ENCODE measurements around the gene VPS16. TPM values are rescaled to one million over a fixed set of nuclear protein-coding genes. Genes with fewer than 3 reads are reported as not detected.
"Not testable (repeated sequence)": the region's sequence is repeated elsewhere in the genome, so short reads cannot be mapped to it uniquely, and the experiment has no call there.

Gene VPS16
- total and polyA plus RNA-seq, 2 donors (not counting 1 experiment from before 2014, with no cell fraction given): 63.0 to 68.2 TPM

DNA sequence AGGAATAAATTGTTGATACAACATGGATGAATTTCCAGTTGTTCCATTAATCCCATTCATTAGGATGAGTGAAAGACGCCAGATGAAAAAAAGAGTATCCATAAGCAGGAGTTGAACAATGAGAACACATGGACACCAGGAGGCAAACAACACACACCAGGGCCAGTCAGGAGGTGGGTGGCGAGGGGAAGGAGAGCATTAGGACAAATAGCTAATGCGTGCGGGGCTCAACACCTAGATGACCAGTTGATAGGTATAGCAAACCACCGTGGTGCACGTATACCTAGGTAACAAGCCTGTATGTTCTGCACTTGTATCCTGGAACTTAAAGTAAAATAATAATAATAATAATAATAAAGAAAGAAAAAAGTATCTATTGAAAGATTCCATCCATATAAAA is 11.2 kb upstream of the VPS16 start:
- Histone ChIP-seq H3K36me3 (replicated peaks in 1 of 2; ENCODE audit: control extremely low read depth in 1 of 2, control insufficient read depth in 1 of 2, extremely low read depth in 1 of 2, insufficient read depth in 2 of 2, low read length in 1 of 2) (no peaks in the 10 kb centered on the region), H3K9me3 (ENCODE audit: control extremely low read depth in 1 of 3, control insufficient read depth in 2 of 3, insufficient read depth in 1 of 3, low read length in 2 of 3) (peaks cover 0 to 1% (median 0%) of the 10 kb centered on the region in 3 donors), H2AFZ (ENCODE audit: insufficient read depth, low read depth, low read length, poor library complexity, severe bottlenecking) (no peak overlapping the region), H3K27ac (ENCODE audit: low read length in 2 of 2) (no peak overlapping the region), H3K9ac (ENCODE audit: low read length) (no peak overlapping the region), H3K4me1 (ENCODE audit: control insufficient read depth in 2 of 2, insufficient read depth in 2 of 2, low read length in 2 of 2) (peaks cover 0 to 4% of the 10 kb centered on the region in 2 donors), H3K4me3 (ENCODE audit: control extremely low read depth in 1 of 5, extremely low read depth in 1 of 5, insufficient read depth in 1 of 5, low read depth in 2 of 5, low read length in 4 of 5) (no peak overlapping the region), H3K79me2 (ENCODE audit: control insufficient read depth, insufficient read depth, low read length) (no peaks in the 10 kb centered on the region), H3K4me2 (replicated peaks; ENCODE audit: low read depth, low read length, poor library complexity, severe bottlenecking) (no peak overlapping the region), H4K20me1 (ENCODE audit: control insufficient read depth, insufficient read depth, low read length, poor library complexity, severe bottlenecking) (no peaks in the 10 kb centered on the region), H3K27me3 (replicated peaks in 1 of 4; ENCODE audit: control extremely low read depth in 1 of 4, control insufficient read depth in 3 of 4, insufficient read depth in 4 of 4, low read length in 3 of 4) (peaks cover 0 to 14% (median 4%) of the 10 kb centered on the region in 4 experiments)
- TF ChIP-seq CTCF (IDR thresholded peaks at IDR 0.05): no peak
- TF ChIP-seq EZH2 (IDR thresholded peaks at IDR 0.05; ENCODE audit: borderline replicate concordance, insufficient read depth, low read depth, low read length, poor library complexity, severe bottlenecking): no peak
- no peak for ATAC-seq (ENCODE audit: low read depth)
- Mint-ChIP-seq H3K27ac (no peak overlapping the region), H3K4me3 (no peak overlapping the region), H3K9me3 (ENCODE audit: insufficient read depth) (no peaks in the 10 kb centered on the region), H3K4me1 (peaks cover 6% of the 10 kb centered on the region), H3K27me3 (peaks cover 37% of the 10 kb centered on the region)
- 33% methylated on average over 1 of the region's 6 CpGs for WGBS (ENCODE audit: insufficient coverage)
- no peak for DNase-seq
- ChIA-PET CTCF (no interaction called here), POLR2A (no interaction called here)
- intact Hi-C loops (cut with micrococcal nuclease): no loop called here

DNA sequence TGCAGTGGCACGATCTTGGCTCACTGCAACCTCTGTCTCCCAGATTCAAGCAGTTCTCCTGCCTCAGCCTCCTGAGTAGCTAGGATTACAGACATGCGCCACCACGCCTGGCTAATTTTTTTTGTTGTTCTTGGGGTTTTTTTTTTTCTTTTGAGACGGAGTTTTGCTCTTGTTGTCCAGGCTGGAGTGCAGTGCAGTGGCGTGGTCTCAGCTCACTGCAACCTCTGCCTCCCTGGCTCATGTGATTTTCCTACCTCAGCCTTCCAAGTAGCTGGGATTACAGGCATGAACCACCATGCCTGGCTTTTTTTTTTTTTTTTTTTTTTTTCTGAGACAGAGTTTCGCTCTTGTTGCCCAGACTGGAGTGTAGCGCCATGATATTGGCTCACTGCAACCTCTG is 9.3 kb upstream of the VPS16 start:
- H3K27ac ChIP-seq (ENCODE audit: low read length in 2 of 2); CTCF ChIA-PET; H3K27ac Mint-ChIP-seq; H4K20me1 ChIP-seq (ENCODE audit: control insufficient read depth, insufficient read depth, low read length, poor library complexity, severe bottlenecking); H3K4me2 ChIP-seq (replicated peaks; ENCODE audit: low read depth, low read length, poor library complexity, severe bottlenecking); H3K4me3 Mint-ChIP-seq; ATAC-seq (ENCODE audit: low read depth); H3K4me1 Mint-ChIP-seq; H2AFZ ChIP-seq (ENCODE audit: insufficient read depth, low read depth, low read length, poor library complexity, severe bottlenecking); H3K27me3 ChIP-seq (replicated peaks in 1 of 4; ENCODE audit: control extremely low read depth in 1 of 4, control insufficient read depth in 3 of 4, insufficient read depth in 4 of 4, low read length in 3 of 4); H3K4me3 ChIP-seq (ENCODE audit: control extremely low read depth in 1 of 5, extremely low read depth in 1 of 5, insufficient read depth in 1 of 5, low read depth in 2 of 5, low read length in 4 of 5); H3K9me3 Mint-ChIP-seq (ENCODE audit: insufficient read depth); H3K9me3 ChIP-seq (ENCODE audit: control extremely low read depth in 1 of 3, control insufficient read depth in 2 of 3, insufficient read depth in 1 of 3, low read length in 2 of 3); H3K9ac ChIP-seq (ENCODE audit: low read length); H3K36me3 ChIP-seq (replicated peaks in 1 of 2; ENCODE audit: control extremely low read depth in 1 of 2, control insufficient read depth in 1 of 2, extremely low read depth in 1 of 2, insufficient read depth in 2 of 2, low read length in 1 of 2); DNase-seq; H3K4me1 ChIP-seq (ENCODE audit: control insufficient read depth in 2 of 2, insufficient read depth in 2 of 2, low read length in 2 of 2); H3K79me2 ChIP-seq (ENCODE audit: control insufficient read depth, insufficient read depth, low read length); intact Hi-C loops (cut with micrococcal nuclease): not testable (repeated sequence)
- POLR2A ChIA-PET: interaction anchor here (0.7 kb wide), 1 partner anchor 706 kb away, joined by 6 read pairs; no protein-coding TSS in a partner anchor
- peaks cover 31% of the 10 kb centered on the region for H3K27me3 Mint-ChIP-seq
- 100% methylated on average over 1 of the region's 7 CpGs for WGBS (ENCODE audit: insufficient coverage)
